HG03135 (cell line): ENCODE data around the gene B3GNT2.
"Not testable (repeated sequence)": the region's sequence is repeated elsewhere in the genome, so short reads cannot be mapped to it uniquely, and the experiment has no call there.

Experiments
- ATAC-seq: cut with Tn5 transposase; IDR thresholded peaks from one replicate; pipeline ENCODE4 v1.9.1; 2021; ENCODE audit warnings: mild to moderate bottlenecking, moderate library complexity; ENCODE audit not compliant: unreplicated experiment

B3GNT2 gene

DNA sequence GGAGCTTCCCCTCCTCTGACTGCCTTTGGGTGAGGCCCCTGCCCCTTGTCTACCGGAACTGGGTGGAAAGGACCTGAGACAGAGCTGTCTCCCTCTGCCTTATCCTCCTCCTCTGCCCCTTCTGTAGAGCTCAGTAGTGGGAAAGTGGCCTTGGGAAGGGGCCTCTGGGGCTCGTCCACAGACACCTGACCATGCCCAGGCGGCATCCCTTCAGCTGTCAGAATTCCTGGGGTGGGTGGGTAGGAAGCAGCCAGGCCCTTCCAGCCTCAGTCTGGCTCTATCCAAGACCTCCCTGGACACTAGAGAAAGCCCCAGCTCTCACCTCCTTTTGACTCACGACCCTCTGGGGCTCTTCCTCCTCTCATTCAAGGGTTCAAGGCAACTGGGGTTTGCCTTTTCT is 35.6 kb downstream of the B3GNT2 start:
- ATAC-seq: no peak

DNA sequence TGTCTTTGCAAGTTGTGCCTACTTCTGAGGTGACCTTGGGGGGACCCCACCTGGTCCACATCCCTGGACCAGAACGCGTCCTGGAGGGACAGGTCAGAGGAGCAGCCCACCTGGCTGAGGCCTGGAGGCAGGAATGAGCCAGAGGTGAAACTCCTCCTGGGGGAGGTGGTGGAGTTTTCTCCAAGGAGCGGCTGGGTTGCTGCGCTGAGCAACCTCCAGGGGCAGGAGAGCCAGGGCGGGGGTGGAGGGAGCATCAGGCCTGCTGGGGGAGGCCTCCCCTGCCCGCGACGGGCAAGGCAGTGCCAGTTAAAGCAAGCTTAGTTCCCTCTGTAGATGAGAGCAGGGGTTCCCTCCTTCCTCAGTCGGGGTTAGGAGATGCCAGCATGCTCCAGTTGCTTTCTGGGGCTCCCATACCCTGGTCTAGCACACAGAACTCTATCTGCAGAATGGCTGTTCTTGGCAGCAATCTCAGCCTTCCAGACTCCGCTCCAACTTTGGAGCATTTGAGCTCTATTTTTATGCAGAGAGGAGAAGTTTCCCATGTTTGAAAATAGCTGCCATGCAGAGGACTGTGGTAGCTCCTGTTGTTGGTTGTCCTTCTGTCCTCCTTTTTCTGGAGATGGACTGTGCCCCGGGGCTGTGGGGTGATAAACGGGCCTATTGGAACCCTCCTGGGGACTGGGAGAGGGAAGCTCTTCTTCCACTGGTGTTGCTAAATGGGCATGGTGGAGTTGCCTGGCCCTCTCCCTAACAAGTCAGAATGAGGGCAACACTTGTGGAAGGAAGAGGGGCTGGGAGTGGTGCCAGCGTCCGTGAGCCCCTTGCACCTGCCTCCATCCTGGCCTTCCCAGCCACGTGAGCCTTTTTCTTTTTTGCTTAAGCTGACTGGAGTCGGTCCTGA is 39.1 kb downstream of the B3GNT2 start:
- no peak for ATAC-seq

DNA sequence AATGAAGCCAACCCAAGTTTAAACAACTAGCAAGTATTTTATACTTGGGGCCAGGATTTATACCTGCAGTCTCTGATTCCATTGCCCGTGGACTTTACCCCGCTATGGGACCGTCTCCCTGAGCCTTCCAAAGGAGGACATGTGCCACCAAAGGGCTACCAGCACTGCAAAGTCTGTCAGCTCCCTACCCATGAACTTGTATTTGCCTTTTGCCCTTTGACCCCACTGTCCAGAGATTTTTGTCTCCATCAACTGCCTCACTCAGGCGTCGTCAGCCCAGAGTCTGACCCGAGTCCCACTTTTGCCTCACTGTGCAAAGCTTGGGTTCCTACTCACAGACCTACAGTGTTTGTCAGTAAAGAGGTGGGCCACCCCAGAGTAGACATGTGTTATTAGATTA is 40.6 kb downstream of the B3GNT2 start:
- ATAC-seq: no peak

DNA sequence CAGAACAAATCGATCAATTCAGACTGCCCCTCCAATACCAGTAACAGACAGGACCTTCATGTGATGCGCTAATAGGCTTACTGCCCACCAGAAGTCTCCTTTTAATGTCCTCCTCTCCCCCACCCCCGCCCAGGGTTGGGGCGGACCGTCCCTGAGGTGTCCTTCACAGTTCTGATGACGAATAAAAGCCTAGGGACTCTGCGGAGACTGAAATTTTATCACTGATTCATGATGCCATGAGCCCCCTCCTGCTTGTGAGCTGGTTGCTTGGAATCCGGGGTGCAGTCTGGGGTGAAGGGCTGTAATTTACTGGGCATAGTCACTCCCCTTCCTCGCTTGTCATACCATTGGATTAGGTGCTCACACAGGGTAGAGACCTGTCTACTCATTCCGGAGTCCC is 42.3 kb downstream of the B3GNT2 start:
- no peak for ATAC-seq

DNA sequence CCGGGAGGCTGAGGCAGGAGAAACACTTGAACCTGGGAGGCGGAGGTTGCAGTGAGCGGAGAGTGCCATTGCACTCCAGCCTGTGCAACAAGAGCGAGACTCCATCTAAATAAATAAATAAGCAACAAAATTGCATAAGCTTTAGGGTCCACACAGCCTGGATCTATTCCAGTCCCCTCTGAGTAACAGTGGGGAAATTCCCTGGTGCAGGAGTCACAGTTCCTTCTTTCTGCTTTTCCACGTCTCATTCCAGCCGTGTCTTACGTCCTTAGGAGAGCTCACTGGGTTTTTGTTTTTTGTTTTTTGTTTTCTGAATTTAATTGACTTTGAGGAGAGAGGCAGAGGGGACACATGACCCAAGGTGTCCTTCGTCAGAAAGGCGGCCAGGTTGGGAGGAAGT is 44.6 kb downstream of the B3GNT2 start:
- ATAC-seq: no peak

DNA sequence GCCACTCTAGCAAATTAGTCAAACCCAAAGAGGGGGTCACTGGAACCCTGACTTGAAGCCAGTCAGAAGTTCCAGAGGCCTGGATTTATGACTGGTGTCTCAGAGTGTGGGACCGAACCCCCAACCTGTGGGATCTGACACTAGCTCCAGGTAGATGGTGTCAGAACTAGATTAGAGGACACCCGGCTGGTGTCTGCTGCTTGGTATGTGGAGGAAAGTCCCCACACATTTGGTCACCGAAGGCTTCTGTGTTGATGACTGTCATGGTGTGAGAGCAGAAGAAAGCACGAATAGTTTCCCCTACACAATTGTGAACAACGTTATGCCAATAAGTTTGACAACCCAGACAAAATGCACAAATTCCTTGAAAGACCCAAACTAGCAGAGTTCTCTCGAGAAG is 48.1 kb downstream of the B3GNT2 start:
- no peak for ATAC-seq

DNA sequence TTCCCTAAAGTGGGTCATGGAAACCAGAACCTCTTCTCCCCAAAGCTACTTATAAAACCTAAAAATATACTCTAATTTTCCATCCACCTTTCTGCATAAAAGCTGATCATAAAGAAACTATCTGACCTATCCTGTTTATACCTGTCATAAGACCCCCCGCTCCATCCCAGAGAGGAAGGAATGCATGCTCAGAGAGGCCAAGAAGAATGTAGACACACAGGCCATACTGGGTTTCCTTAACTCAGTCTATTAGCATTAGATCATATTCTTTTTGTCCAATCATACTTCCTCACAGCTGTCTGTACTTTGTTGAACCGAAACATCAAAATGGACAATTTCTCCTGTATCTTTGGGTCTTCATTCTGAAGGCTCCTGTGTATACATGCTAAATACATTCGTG is 52.3 kb downstream of the B3GNT2 start:
- ATAC-seq: no peak

DNA sequence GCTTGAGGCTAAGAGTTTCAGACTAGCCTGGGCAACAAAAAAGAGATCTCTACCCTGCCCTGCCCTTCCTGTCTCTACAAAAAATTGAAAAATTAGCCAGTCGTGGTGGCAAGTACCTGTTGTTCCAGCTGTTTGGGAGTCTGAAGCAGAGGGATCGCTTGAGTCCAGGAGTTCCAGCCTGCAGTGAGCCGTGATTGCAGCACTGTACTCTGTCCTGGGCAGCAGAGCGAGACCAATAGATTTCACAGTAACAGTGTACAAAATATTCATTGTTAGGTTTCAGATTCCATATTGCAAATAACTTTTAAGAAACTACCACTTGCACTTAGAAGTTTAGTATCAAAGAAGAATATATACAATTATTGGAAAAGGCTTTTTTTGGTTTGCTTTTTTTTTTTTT is 54.3 kb downstream of the B3GNT2 start:
- ATAC-seq: no peak

DNA sequence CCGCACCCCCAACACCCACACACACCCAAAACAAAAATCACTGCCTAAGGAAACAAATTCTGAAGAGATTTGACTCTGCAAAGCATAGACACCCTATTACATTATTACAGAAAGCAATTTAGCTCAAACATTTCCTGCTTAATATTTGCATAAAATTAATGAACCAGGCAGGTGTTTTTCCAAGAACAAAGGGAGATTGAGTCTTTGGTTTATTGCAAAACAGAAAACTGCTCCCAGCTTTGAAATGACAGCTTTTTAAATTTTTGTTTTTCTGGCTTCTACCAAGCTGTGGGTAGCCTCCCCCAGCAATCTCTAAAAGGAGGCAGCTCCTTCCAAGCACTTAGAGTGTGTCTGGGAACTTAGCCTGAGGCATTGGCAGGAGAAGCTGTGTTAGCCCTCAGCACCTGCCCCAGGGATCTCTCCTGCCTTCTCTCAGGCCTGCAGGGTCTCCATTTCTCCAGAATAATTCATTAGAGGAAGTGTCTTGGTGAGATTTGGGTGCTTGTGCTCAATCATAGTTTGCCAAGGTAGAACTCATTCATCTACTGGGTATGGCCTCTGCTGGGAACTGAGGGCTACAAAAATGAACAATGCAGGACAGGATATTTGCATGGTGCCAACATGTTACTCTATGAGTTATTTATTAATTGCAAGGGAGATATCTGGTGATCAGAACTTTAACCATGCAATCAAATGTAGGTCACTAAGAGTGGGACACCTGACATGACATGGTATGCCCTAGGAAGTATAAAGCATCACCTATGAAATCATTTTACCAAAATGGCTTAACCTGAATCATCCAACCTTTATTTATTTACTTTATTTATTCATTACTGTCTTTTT is 58.7 kb downstream of the B3GNT2 start:
- ATAC-seq: no peak

DNA sequence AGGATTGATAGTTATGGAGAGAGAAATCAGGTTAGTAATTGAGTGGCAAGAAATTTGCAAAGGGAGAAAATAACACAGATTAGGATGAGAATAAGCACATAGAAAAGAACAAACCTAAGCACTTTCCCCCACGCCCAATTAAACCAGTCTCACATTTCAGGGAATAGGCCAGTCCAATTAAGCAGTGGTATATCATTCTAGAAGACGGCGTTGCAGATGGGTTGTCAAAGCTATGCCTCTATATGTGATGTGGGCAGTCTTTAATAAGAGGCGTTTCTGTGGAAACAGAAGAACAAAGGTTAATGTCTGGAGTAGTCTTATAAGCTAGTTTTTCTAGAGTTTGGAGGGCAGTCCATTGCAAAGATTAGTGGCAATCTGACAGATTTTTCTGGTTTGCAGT is 61.6 kb downstream of the B3GNT2 start:
- ATAC-seq: no peak

DNA sequence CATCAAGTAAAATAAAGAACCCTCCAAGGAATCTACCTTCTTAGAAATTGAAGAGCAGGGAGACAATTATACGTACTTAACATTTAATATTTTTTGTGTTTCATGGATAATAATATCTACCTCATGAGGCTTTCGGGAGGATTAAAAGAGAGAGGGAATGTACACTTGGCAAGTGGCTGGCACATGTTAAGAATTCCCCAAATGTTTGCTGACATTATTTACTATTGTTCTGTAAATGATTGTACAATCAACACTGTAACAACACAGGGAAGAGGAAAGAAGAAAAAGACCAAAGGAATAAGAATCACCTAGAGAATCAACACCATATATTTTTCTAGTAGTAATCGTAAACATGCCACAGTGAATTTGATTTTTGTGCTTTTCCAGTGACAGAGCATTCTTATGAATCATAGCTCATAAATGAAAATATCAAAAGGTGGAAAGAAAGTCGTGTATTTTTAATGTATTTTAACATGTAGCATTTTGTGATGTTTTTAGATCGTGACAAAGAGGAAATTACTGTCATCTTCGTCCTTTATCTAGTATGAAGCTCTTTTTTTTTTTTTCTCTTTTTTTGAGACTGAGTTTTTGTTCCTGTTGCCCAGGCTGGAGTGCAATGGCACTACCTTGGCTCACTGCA is 67.3 kb downstream of the B3GNT2 start:
- no peak for ATAC-seq

DNA sequence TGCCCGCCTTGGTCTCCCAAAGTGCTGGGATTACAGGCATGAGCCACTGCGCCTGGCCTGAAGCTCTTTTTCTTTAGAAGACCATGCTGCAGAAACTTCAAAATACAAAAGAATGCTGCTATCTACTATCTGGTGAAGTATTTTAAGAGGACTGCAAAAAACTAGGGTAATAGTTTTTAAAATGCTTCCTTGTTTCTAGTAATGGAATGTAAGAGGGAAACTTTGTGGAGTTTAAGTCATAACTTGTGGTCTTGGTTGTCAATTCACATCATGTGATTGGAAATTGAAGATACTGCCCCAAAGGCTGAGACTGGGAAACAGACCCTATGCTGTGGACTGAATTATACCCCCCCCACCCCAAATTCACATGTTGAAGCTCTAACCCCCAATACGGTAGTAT is 68.3 kb downstream of the B3GNT2 start:
- ATAC-seq: no peak

DNA sequence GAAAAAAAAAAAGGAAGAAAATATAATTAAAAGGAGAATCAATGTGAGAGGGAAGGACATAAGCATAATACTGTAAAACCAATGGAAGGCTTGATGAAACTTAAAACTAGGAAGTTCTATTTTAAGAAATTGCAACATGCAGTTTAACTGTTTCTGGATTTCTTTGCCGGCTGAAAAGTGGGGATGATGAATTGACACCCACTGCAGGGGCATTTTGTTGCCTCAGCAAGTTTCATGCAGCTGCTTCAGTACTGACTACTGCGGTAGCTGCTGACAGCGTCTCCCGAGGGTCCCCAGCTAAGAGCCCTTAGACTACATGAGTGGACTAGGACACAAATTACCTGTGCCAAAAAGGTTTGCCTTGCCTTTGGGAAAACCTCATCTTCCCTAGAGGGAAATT is 69.2 kb downstream of the B3GNT2 start:
- no peak for ATAC-seq

DNA sequence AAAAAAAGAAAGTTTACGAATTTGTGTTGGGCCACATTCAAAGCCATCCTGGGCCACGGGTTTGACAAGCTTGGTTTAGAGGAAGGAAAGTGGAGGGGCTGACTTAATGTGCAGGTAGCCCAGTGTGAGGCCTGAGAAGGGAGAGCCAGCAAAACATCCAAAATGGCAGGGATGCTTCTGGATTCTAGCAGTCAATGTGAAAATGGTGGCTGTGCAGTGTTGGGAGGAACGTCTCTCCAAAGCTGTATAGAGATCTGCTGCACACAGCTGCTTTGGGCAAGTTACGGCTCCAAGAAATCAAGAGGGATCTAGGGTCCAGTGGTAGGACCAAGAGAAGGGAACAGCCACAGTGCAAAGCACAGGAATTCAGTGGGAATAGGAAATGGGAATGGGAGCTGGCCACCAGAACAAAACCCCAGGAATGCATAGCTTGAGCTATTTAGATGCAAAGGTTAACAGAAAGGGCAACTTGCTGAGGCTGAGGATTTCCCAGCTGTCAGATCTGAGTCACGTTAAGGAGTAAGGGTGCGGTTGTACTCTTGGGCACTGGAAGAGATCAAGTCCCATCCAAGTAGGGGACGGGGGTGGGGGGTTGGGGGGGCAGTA is 70.6 kb downstream of the B3GNT2 start:
- no peak for ATAC-seq

DNA sequence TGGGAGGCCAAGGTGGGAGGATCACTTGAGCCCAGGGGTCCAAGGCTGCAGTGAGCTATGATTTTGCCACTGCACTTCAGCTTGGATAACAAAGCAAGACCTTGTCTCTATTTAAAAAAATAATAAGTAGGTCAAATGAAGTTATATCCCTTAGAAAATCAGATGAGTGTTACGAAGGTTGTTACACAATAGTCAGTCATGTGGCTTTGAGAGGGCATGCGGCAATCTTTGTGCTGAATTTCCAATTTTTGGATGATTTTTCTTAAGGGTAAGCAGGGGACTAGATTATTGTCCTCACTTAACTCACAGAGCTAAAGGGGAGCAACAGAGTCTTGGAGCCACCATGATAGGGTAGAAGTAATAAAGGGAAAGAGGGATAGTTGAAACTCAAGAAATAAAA is 71.8 kb downstream of the B3GNT2 start:
- no peak for ATAC-seq

DNA sequence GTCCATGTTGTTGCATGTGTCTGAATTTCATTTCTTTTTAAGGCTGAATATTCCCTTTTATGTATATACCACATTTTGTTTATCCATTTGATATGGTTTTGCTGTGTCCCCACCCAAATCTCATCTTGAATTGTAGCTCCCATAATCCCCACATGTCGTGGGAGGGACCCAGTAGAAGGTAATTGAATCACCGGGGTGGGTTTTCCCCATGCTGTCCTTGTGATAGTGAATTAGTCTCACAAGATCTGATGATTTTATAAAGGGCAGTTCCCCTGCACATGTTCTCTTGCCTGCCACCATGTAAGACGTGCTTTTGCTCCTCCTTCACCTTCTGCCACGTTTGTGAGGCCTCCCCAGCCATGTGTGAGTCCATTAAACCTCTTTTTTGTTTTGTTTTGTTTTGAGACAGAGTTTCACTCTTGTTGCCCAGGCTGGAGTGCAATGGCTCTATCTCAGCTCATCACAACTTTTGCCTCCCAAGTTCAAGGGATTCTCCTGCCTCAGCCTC is 72.8 kb downstream of the B3GNT2 start:
- ATAC-seq: not testable (repeated sequence)

DNA sequence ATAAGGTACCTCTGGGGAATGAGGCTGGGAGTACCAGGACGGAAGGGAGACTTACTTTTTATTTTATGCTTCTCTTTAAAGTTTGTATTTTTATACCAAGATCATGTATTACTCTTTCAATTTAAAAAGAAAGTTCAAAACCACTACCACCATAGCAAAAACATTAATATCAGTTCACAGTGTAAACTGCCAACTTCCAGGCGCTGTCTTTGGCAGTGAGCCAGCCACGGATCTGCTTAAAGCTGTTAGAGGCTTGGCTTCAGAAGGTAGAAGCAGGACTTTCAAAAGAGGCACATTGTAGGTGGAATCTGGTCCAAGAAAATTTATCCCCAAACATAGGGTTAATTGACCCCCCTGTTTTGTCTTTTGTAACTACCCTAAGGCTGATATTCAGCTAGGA is 74.8 kb downstream of the B3GNT2 start:
- ATAC-seq: no peak
